ENCODE measurements around the gene XDH. TPM values are rescaled to one million over a fixed set of nuclear protein-coding genes. Genes with fewer than 3 reads are reported as not detected.

The XDH gene
- total RNA-seq, 4 donors from 2014 or later, result 0.76 to 2.1 (median 1.5) TPM

GRCh38 chr2:31428001-31428418 is 13.5 kb upstream of the XDH start:
- 67% methylated on average over 1 of the region's 4 CpGs for WGBS
- H3K4me3 ChIP-seq, result no peak overlapping the region
- no peak for TF ChIP-seq CTCF (IDR thresholded peaks at IDR 0.05)
- no peak for TF ChIP-seq EP300 (IDR thresholded peaks at IDR 0.05)
- TF ChIP-seq POLR2AphosphoS5 (IDR thresholded peaks at IDR 0.05), result no peak
- no peak for TF ChIP-seq POLR2A (IDR thresholded peaks at IDR 0.05)
- no peak for DNase-seq (ENCODE audit: low spot score in 2 of 2)
- no peaks in the 10 kb centered on the region for H3K36me3 ChIP-seq
- H3K9me3 ChIP-seq, result no peaks in the 10 kb centered on the region
- H3K27ac ChIP-seq, result no peak overlapping the region
- H3K27me3 ChIP-seq, result no peaks in the 10 kb centered on the region
- no peaks in the 10 kb centered on the region for H3K4me1 ChIP-seq

- no peaks in the 10 kb centered on the region for H3K4me1 ChIP-seq
- 91% methylated on average over 8 of the region's 8 CpGs for WGBS
- H3K36me3 ChIP-seq, result no peaks in the 10 kb centered on the region
- H3K27ac ChIP-seq, result no peak overlapping the region
- no peak overlapping the region for H3K4me3 ChIP-seq
- no peaks in the 10 kb centered on the region for H3K27me3 ChIP-seq
- DNase-seq (ENCODE audit: low spot score in 2 of 2), result no peak
- TF ChIP-seq CTCF (IDR thresholded peaks at IDR 0.05) (no peak), EP300 (IDR thresholded peaks at IDR 0.05) (no peak), POLR2AphosphoS5 (IDR thresholded peaks at IDR 0.05) (no peak), POLR2A (IDR thresholded peaks at IDR 0.05) (no peak)
- H3K9me3 ChIP-seq, result no peaks in the 10 kb centered on the region
Measured at GRCh38 chr2:31426096-31426495, 11.6 kb upstream of the XDH start.

- Histone ChIP-seq H3K4me3 (no peak overlapping the region), H3K27ac (no peak overlapping the region), H3K4me1 (no peaks in the 10 kb centered on the region), H3K27me3 (no peaks in the 10 kb centered on the region), H3K36me3 (no peaks in the 10 kb centered on the region), H3K9me3 (peaks cover 16% of the 10 kb centered on the region)
- 80% methylated on average over 3 of the region's 3 CpGs for WGBS
- TF ChIP-seq POLR2A (IDR thresholded peaks at IDR 0.05) (no peak), EP300 (IDR thresholded peaks at IDR 0.05) (no peak), POLR2AphosphoS5 (IDR thresholded peaks at IDR 0.05) (no peak), CTCF (IDR thresholded peaks at IDR 0.05) (no peak)
- DNase-seq (ENCODE audit: low spot score in 2 of 2), result no peak
Measured at GRCh38 chr2:31421634-31422033, 7.1 kb upstream of the XDH start.

- WGBS, result 17% methylated on average over 1 of the region's 1 CpG
Measured at GRCh38 chr2:31420936-31421335, 6.4 kb upstream of the XDH start.

GRCh38 chr2:31419386-31419785 is 4.8 kb upstream of the XDH start:
- DNase-seq (ENCODE audit: low spot score in 2 of 2), result no peak
- Histone ChIP-seq H3K36me3 (no peaks in the 10 kb centered on the region), H3K4me1 (peaks cover 8% of the 10 kb centered on the region), H3K27me3 (no peaks in the 10 kb centered on the region), H3K27ac (no peak overlapping the region), H3K4me3 (no peak overlapping the region), H3K9me3 (peaks cover 16% of the 10 kb centered on the region)
- TF ChIP-seq CTCF (IDR thresholded peaks at IDR 0.05) (no peak), EP300 (IDR thresholded peaks at IDR 0.05) (no peak), POLR2A (IDR thresholded peaks at IDR 0.05) (no peak), POLR2AphosphoS5 (IDR thresholded peaks at IDR 0.05) (no peak)

More at GRCh38 chr2:31420936-31421335, 6.4 kb upstream of the XDH start:
- peaks cover 16% of the 10 kb centered on the region for H3K9me3 ChIP-seq
- no peak overlapping the region for H3K4me3 ChIP-seq
- no peaks in the 10 kb centered on the region for H3K36me3 ChIP-seq
- H3K4me1 ChIP-seq, result no peaks in the 10 kb centered on the region
- H3K27me3 ChIP-seq, result no peaks in the 10 kb centered on the region
- no peak overlapping the region for H3K27ac ChIP-seq
- DNase-seq (ENCODE audit: low spot score in 2 of 2), result no peak
- no peak for TF ChIP-seq POLR2A (IDR thresholded peaks at IDR 0.05)
- no peak for TF ChIP-seq CTCF (IDR thresholded peaks at IDR 0.05)
- no peak for TF ChIP-seq EP300 (IDR thresholded peaks at IDR 0.05)
- TF ChIP-seq POLR2AphosphoS5 (IDR thresholded peaks at IDR 0.05), result no peak

Data from suprapubic skin (tissue), 4 donors.